GM12891 (cell line): ENCODE data around the gene ZSCAN16.

Experiments
- POLR2A ChIP-seq: IDR thresholded peaks from 2 replicates; pipeline ENCODE4 v1.6.1; 2011; ENCODE audit warnings: low read depth, low read length, control low read depth
- POLR2AphosphoS5 ChIP-seq: IDR thresholded peaks from 2 replicates; pipeline ENCODE4 v1.6.1; 2011; ENCODE audit warnings: low read depth, low read length, control low read depth
- POU2F2 ChIP-seq: IDR thresholded peaks from 2 replicates; pipeline ENCODE4 v1.6.1; 2011; ENCODE audit warnings: low read depth, mild to moderate bottlenecking, control low read depth, low read length, moderate library complexity
- TAF1 ChIP-seq: IDR thresholded peaks from 2 replicates; pipeline ENCODE4 v1.6.1; 2011; ENCODE audit warnings: low read depth, low read length, control low read depth

DNA sequence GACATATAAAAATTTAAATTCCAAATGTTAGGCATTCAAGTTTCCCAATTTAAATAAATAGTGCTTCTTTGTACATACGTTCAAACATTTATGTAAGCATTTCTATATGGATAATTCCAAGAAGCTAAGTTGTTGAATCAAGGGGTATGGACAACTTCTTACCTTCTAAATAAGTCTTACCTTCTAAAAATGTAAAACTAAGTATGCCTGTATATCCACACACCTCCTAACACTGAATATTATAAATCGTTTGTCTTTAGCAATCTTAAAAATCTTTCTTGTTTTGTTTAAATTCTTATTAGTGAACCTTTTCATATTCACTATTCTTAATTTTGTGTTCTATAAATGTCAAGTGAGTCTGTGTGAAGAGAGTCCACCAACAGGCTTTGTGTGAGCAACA lies 2.5 kb upstream of the ZSCAN16 start:
- TF ChIP-seq TAF1 (no peak), POLR2A (no peak), POLR2AphosphoS5 (no peak), POU2F2 (no peak)
